Measurements from ENCODE around the gene UMODL1. TPM values are rescaled to one million over a fixed set of nuclear protein-coding genes. Genes with fewer than 3 reads are reported as not detected.

Gene UMODL1
- total and polyA plus RNA-seq, 2 donors, result 1.4 to 1.7 TPM

DNA sequence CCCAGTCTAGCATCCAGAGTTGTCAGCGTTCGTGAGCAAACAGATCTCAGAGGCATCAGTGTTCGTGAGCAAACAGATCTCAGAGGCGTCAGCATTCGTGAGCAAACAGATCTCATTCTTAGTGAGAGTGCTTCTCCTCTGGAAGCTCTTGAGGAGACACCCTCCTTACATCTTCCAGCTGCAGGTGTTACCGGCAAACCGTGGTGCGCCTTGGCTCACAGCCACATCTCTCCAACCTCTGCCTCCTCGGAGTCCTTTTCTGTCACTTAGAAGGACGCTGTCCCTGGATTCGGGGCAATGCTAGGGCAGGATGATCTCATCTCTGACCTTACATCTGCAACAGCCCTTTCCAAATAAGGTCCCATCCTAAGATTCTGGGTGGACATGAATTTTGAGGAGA is 14.6 kb upstream of the UMODL1 start:
- WGBS, result 16% methylated on average over 11 of the region's 11 CpGs
- Histone ChIP-seq H3K36me3 (ENCODE audit: control insufficient read depth in 2 of 2, insufficient read depth in 2 of 2, low read length in 1 of 2) (no peaks in the 10 kb centered on the region), H3K4me3 (ENCODE audit: low read length in 2 of 2) (no peak overlapping the region), H3K9me3 (ENCODE audit: control insufficient read depth in 2 of 2, insufficient read depth in 1 of 2, low read length in 1 of 2) (peaks cover 0 to 3% of the 10 kb centered on the region in 2 donors), H3K27me3 (ENCODE audit: control insufficient read depth in 2 of 2, insufficient read depth in 1 of 2, low read length in 1 of 2) (no peaks in the 10 kb centered on the region), H3K4me1 (ENCODE audit: control insufficient read depth in 2 of 2, insufficient read depth in 2 of 2, low read length in 2 of 2) (peaks cover 16 to 48% of the 10 kb centered on the region in 2 donors), H3K27ac (ENCODE audit: low read depth in 1 of 2, low read length in 1 of 2) (peak overlapping the region in 1 of 2 donors; percentile 67)
- peak in 3 of 9 donors; percentile 32 to 65 (median 36) for DNase-seq (ENCODE audit: low read depth in 6 of 9, low spot score in 9 of 9)

DNA sequence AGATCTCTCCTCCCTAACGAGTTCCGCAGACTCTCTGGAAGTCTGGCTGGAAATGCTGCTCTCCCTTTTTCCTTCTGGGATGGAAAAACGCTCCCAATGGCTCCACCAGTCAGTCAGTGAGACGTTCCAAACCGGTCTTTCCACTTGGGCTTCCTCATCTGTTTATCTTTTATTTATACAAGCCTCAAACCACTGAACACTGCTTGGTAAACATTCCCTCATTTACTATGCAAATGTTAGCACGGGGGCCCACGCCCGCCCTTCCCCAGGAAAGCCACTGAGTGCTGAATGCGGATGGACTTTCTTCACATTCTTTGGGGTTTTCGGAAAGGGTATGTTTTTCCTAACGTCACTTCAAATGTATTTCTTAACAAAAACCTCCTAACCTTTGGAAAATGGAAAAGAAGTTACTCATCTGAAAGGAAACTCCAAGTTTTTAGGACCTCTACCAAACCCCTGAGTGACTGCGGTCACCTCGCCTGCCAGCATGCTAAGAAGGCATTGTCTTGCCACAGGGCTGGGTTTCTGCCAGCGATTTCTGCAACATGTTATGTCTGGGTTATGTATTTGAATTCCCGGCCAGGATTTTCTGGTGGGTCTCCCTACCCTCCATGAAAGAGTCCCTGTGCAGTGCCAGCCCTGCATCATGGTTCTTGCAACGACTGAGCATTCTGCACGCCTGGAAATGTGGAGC is 14.0 kb upstream of the UMODL1 start:
- H3K36me3 ChIP-seq (ENCODE audit: control insufficient read depth in 2 of 2, insufficient read depth in 2 of 2, low read length in 1 of 2), result no peaks in the 10 kb centered on the region
- no peak overlapping the region for H3K4me3 ChIP-seq (ENCODE audit: low read length in 2 of 2)
- WGBS, result 86% methylated on average over 17 of the region's 17 CpGs
- H3K27me3 ChIP-seq (ENCODE audit: control insufficient read depth in 2 of 2, insufficient read depth in 1 of 2, low read length in 1 of 2), result no peaks in the 10 kb centered on the region
- peak overlapping the region; percentile 21 to 67 for H3K27ac ChIP-seq (ENCODE audit: low read depth in 1 of 2, low read length in 1 of 2)
- H3K9me3 ChIP-seq (ENCODE audit: control insufficient read depth in 2 of 2, insufficient read depth in 1 of 2, low read length in 1 of 2), result peaks cover 0 to 3% of the 10 kb centered on the region in 2 donors
- DNase-seq (ENCODE audit: low read depth in 6 of 9, low spot score in 9 of 9), result no peak
- peaks cover 22 to 50% of the 10 kb centered on the region in 2 donors for H3K4me1 ChIP-seq (ENCODE audit: control insufficient read depth in 2 of 2, insufficient read depth in 2 of 2, low read length in 2 of 2)

DNA sequence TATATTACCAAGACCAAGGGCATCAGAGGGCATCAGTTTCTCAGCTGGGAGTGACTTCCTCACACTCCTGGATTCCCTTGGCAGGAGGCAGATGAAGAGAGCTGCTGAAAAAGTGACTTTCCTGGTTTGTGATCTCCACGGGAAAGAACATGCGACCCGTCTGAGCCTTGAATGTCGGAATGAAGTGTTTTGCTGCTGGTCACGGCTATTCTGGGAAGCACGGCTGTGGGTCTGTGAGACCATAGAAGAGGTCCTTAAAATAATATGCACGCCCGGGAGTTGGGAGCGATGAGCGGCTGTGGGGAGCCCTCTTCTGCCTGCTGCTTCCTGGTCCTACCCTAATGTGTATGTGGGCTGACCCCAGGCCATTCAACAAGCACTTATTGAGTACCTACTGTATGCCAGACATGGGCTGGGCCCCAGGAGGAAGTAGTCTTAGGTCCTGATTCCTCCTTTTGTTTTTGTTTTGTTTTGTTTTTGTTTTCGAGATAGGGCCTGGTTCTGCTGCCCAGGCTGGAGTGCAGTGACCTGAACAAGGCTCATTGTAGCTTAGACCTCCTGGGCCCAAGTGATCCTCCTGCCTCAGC is 13.2 kb upstream of the UMODL1 start:
- peaks cover 22 to 57% of the 10 kb centered on the region in 2 donors for H3K4me1 ChIP-seq (ENCODE audit: control insufficient read depth in 2 of 2, insufficient read depth in 2 of 2, low read length in 2 of 2)
- WGBS, result 97% methylated on average over 11 of the region's 11 CpGs
- H3K36me3 ChIP-seq (ENCODE audit: control insufficient read depth in 2 of 2, insufficient read depth in 2 of 2, low read length in 1 of 2), result no peaks in the 10 kb centered on the region
- H3K27me3 ChIP-seq (ENCODE audit: control insufficient read depth in 2 of 2, insufficient read depth in 1 of 2, low read length in 1 of 2), result no peaks in the 10 kb centered on the region
- no peak overlapping the region for H3K27ac ChIP-seq (ENCODE audit: low read depth in 1 of 2, low read length in 1 of 2)
- H3K9me3 ChIP-seq (ENCODE audit: control insufficient read depth in 2 of 2, insufficient read depth in 1 of 2, low read length in 1 of 2), result peaks cover 0 to 3% of the 10 kb centered on the region in 2 donors
- no peak for DNase-seq (ENCODE audit: low read depth in 6 of 9, low spot score in 9 of 9)
- no peak overlapping the region for H3K4me3 ChIP-seq (ENCODE audit: low read length in 2 of 2)

DNA sequence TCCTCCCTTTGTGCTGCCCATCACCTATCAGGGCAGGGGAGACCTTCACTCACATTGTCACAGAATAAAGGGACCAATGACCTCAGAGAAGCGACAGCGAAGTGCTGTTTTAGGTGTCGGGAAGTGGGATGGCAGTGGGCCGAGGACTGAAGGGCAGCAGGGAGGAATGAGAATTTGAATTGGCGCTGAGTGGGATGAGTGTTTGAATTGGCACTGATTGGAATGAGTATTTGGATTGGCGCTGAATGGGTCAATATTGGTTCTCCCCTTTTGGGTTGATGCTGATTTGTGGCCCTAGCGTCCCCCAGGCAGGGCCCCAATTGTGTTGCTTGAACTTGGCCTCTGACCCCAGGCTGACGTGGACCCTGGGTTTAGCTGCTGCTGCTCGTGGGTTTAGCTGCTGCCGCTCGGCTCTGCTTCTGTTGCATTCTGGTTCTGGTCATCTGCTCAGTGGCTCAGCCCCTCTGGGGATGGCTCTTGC is 12.4 kb upstream of the UMODL1 start:
- Histone ChIP-seq H3K4me1 (ENCODE audit: control insufficient read depth in 2 of 2, insufficient read depth in 2 of 2, low read length in 2 of 2) (peaks cover 22 to 64% of the 10 kb centered on the region in 2 donors), H3K27me3 (ENCODE audit: control insufficient read depth in 2 of 2, insufficient read depth in 1 of 2, low read length in 1 of 2) (no peaks in the 10 kb centered on the region), H3K36me3 (ENCODE audit: control insufficient read depth in 2 of 2, insufficient read depth in 2 of 2, low read length in 1 of 2) (no peaks in the 10 kb centered on the region), H3K27ac (ENCODE audit: low read depth in 1 of 2, low read length in 1 of 2) (no peak overlapping the region), H3K9me3 (ENCODE audit: control insufficient read depth in 2 of 2, insufficient read depth in 1 of 2, low read length in 1 of 2) (peaks cover 0 to 3% of the 10 kb centered on the region in 2 donors), H3K4me3 (ENCODE audit: low read length in 2 of 2) (no peak overlapping the region)
- WGBS, result over 99% methylated on average over 11 of the region's 11 CpGs
- DNase-seq (ENCODE audit: low read depth in 6 of 9, low spot score in 9 of 9), result no peak

DNA sequence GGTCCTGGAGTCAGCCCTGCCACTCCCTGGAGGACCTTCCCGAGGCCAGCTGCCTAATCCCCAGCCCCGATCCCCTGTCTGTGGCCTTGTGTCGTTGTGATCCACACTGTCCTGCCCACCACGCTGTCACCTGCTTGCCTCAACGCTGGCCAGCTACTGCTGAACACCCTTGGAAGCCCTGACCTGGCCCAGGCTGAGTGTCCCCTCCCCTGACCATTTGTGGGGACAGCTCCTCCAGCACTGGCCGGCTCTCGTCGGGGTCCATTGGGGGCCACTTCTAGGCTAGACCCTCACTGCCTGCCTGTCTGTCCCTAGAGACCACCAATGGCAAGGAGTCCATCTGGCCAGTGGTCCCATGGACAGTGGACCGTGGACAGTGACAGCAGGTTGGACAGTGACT is 12.0 kb upstream of the UMODL1 start:
- Histone ChIP-seq H3K4me3 (ENCODE audit: low read length in 2 of 2) (no peak overlapping the region), H3K36me3 (ENCODE audit: control insufficient read depth in 2 of 2, insufficient read depth in 2 of 2, low read length in 1 of 2) (no peaks in the 10 kb centered on the region), H3K9me3 (ENCODE audit: control insufficient read depth in 2 of 2, insufficient read depth in 1 of 2, low read length in 1 of 2) (peaks cover 0 to 3% of the 10 kb centered on the region in 2 donors), H3K27me3 (ENCODE audit: control insufficient read depth in 2 of 2, insufficient read depth in 1 of 2, low read length in 1 of 2) (no peaks in the 10 kb centered on the region), H3K4me1 (ENCODE audit: control insufficient read depth in 2 of 2, insufficient read depth in 2 of 2, low read length in 2 of 2) (peaks cover 22 to 69% of the 10 kb centered on the region in 2 donors), H3K27ac (ENCODE audit: low read depth in 1 of 2, low read length in 1 of 2) (no peak overlapping the region)
- 99% methylated on average over 9 of the region's 9 CpGs for WGBS
- DNase-seq (ENCODE audit: low read depth in 6 of 9, low spot score in 9 of 9), result no peak

DNA sequence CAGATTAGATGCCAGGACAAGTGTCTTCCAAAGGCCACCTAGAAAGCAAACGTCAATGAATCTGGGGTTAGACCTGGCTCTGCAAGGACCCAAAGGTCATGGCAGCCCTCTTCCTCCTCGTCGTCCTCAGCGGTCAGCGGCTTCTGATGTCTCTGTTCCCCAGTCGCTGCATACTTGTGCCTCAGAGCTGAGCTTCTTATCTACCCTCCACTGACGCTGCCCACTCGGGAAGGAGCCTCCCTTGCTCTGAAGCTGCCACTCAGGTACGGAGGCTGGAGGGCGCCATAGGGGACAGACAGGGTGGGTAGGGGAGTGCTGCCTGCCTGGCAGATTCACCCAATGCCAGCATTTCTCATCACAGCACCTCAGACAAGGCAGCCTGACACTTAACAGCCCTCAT is 11.4 kb upstream of the UMODL1 start:
- Histone ChIP-seq H3K27me3 (ENCODE audit: control insufficient read depth in 2 of 2, insufficient read depth in 1 of 2, low read length in 1 of 2) (no peaks in the 10 kb centered on the region), H3K27ac (ENCODE audit: low read depth in 1 of 2, low read length in 1 of 2) (no peak overlapping the region), H3K36me3 (ENCODE audit: control insufficient read depth in 2 of 2, insufficient read depth in 2 of 2, low read length in 1 of 2) (no peaks in the 10 kb centered on the region), H3K9me3 (ENCODE audit: control insufficient read depth in 2 of 2, insufficient read depth in 1 of 2, low read length in 1 of 2) (peaks cover 0 to 3% of the 10 kb centered on the region in 2 donors), H3K4me1 (ENCODE audit: control insufficient read depth in 2 of 2, insufficient read depth in 2 of 2, low read length in 2 of 2) (peaks cover 22 to 74% of the 10 kb centered on the region in 2 donors), H3K4me3 (ENCODE audit: low read length in 2 of 2) (no peak overlapping the region)
- WGBS, result 96% methylated on average over 10 of the region's 10 CpGs
- DNase-seq (ENCODE audit: low read depth in 6 of 9, low spot score in 9 of 9), result no peak

DNA sequence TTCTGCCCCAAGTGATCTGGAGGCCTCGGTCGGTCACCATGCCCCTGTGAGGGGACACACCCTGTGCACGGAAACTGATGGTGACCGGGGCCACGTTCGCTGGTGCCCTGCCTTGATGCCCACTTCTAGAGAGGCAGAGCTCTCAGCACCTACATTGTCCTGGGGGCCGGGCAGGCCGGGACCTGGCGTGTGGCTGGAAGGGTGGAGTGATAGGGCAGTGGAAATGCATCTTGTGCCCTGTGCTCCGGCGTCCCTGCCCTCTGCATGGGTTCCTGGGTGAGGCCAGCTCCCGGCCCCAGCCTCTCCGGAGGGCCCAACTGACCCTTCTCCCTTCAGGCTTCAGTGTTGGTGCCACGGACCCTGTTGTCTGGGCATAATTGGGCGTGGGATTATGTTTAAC is 11.0 kb upstream of the UMODL1 start:
- peaks cover 25 to 79% of the 10 kb centered on the region in 2 donors for H3K4me1 ChIP-seq (ENCODE audit: control insufficient read depth in 2 of 2, insufficient read depth in 2 of 2, low read length in 2 of 2)
- no peaks in the 10 kb centered on the region for H3K36me3 ChIP-seq (ENCODE audit: control insufficient read depth in 2 of 2, insufficient read depth in 2 of 2, low read length in 1 of 2)
- H3K9me3 ChIP-seq (ENCODE audit: control insufficient read depth in 2 of 2, insufficient read depth in 1 of 2, low read length in 1 of 2), result peaks cover 0 to 6% of the 10 kb centered on the region in 2 donors
- no peak overlapping the region for H3K27ac ChIP-seq (ENCODE audit: low read depth in 1 of 2, low read length in 1 of 2)
- no peaks in the 10 kb centered on the region for H3K27me3 ChIP-seq (ENCODE audit: control insufficient read depth in 2 of 2, insufficient read depth in 1 of 2, low read length in 1 of 2)
- WGBS, result 98% methylated on average over 15 of the region's 15 CpGs
- no peak overlapping the region for H3K4me3 ChIP-seq (ENCODE audit: low read length in 2 of 2)
- DNase-seq (ENCODE audit: low read depth in 6 of 9, low spot score in 9 of 9), result no peak

DNA sequence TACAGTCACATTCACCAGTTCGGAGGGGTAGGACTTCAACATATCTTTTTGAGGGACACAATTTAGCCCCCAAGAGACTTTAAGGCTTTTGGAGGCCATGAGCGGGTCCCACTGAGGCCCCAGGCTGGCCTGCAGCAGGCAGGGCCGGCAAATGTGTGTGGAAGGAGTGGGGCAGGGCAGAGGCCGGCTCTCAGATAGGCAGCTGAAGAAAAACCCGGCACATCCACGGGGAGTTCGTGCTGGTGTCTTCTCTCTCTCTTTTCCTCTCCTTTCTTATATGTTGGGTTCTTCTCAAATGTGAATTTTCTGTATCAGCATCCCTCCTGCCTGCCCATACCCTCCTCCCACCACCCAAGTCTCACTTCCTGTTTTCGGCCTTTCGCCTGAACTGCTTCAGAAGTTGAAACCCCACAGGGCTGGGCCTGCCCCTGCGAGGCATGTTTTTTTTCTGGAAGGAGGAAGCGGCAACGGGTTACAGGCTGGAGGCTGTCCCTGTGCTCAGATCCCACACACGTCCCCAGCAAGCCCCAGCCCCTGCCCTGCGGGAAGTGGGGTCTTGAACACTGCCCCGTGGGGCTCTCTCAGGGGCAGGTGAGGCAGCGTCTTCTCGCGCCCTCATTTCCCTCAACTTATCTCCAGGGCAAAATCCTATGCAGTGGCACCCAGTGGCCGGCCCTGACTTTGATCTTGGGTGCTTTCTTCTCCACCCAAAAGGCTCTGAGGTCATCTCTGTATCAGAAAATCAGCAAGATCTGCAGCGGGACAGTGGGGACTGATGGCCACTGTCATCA is 9.7 kb upstream of the UMODL1 start:
- H3K4me1 ChIP-seq (ENCODE audit: control insufficient read depth in 2 of 2, insufficient read depth in 2 of 2, low read length in 2 of 2), result peaks cover 24 to 80% of the 10 kb centered on the region in 2 donors

DNA sequence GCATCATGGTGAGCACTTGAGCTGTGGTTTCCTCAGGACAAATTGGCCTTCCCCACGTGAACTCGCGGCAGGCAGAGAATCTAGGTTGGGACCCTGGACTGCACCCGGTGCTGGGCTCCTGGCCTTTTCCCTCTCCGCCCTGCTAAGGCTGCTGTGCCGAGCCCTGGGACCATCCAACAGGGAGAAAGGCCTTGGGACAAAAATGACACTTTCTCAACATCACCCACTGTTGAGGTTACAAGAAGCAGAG is 9.2 kb upstream of the UMODL1 start:
- 37% methylated on average over 6 of the region's 6 CpGs for WGBS
- Histone ChIP-seq H3K4me1 (ENCODE audit: control insufficient read depth in 2 of 2, insufficient read depth in 2 of 2, low read length in 2 of 2) (peaks cover 20 to 78% of the 10 kb centered on the region in 2 donors), H3K4me3 (ENCODE audit: low read length in 2 of 2) (peak overlapping the region; percentile 68 to 73), H3K27ac (ENCODE audit: low read depth in 1 of 2, low read length in 1 of 2) (peak overlapping the region; percentile 99 to 100), H3K36me3 (ENCODE audit: control insufficient read depth in 2 of 2, insufficient read depth in 2 of 2, low read length in 1 of 2) (no peaks in the 10 kb centered on the region), H3K9me3 (ENCODE audit: control insufficient read depth in 2 of 2, insufficient read depth in 1 of 2, low read length in 1 of 2) (peaks cover 0 to 3% of the 10 kb centered on the region in 2 donors), H3K27me3 (ENCODE audit: control insufficient read depth in 2 of 2, insufficient read depth in 1 of 2, low read length in 1 of 2) (no peaks in the 10 kb centered on the region)
- no peak for DNase-seq (ENCODE audit: low read depth in 6 of 9, low spot score in 9 of 9)

More for the DNA sequence above, 9.7 kb upstream of the UMODL1 start:
- no peaks in the 10 kb centered on the region for H3K36me3 ChIP-seq (ENCODE audit: control insufficient read depth in 2 of 2, insufficient read depth in 2 of 2, low read length in 1 of 2)
- peaks cover 0 to 3% of the 10 kb centered on the region in 2 donors for H3K9me3 ChIP-seq (ENCODE audit: control insufficient read depth in 2 of 2, insufficient read depth in 1 of 2, low read length in 1 of 2)
- no peaks in the 10 kb centered on the region for H3K27me3 ChIP-seq (ENCODE audit: control insufficient read depth in 2 of 2, insufficient read depth in 1 of 2, low read length in 1 of 2)
- DNase-seq (ENCODE audit: low read depth in 6 of 9, low spot score in 9 of 9), result peak in 4 of 9 donors; percentile 19 to 69 (median 42)
- 34% methylated on average over 20 of the region's 20 CpGs for WGBS
- no peak overlapping the region for H3K4me3 ChIP-seq (ENCODE audit: low read length in 2 of 2)
- H3K27ac ChIP-seq (ENCODE audit: low read depth in 1 of 2, low read length in 1 of 2), result peak overlapping the region; percentile 99 to 100
